Cardiac fibroblast (primary cell): ENCODE results near the gene ADAMTS2.

Source experiments
- DNase-seq, 2 donors: peaks; one replicate each; pipeline versions ENCODE4 v3.0.0 to v3.0.0-alpha.2; 2010; ENCODE audit warnings: low read depth in 2 of 2
- H3K4me3 ChIP-seq, 2 donors: replicated peaks in 1 of 2; 1 replicate in 1 of 2; 2 replicates in 1 of 2; pipeline ENCODE4 v1.5.1; 2011; ENCODE audit warnings: low read depth in 2 of 2, low read length in 2 of 2, mild to moderate bottlenecking in 2 of 2, moderate library complexity in 1 of 2
- CTCF ChIP-seq: IDR thresholded peaks from one replicate; pipeline ENCODE4 v1.5.1; 2011; ENCODE audit warnings: low read depth, mild to moderate bottlenecking, low read length, inconsistent platforms

The ADAMTS2 gene

GRCh38 chr5:179310439-179311090 is 34.7 kb downstream of the ADAMTS2 start:
- no peak overlapping the region for H3K4me3 ChIP-seq
- TF ChIP-seq CTCF, result no peak
- no peak for DNase-seq

GRCh38 chr5:179309751-179310320 is 35.4 kb downstream of the ADAMTS2 start:
- H3K4me3 ChIP-seq, result no peak overlapping the region
- no peak for TF ChIP-seq CTCF
- no peak for DNase-seq

- H3K4me3 ChIP-seq, result no peak overlapping the region
- no peak for TF ChIP-seq CTCF
- DNase-seq, result no peak
Measured at GRCh38 chr5:179309383-179309670, 35.9 kb downstream of the ADAMTS2 start.

- no peak for TF ChIP-seq CTCF
- H3K4me3 ChIP-seq, result no peak overlapping the region
- DNase-seq, result no peak
Measured at GRCh38 chr5:179308563-179309382, 36.5 kb downstream of the ADAMTS2 start.

GRCh38 chr5:179307931-179308471 is 37.3 kb downstream of the ADAMTS2 start:
- no peak for DNase-seq
- H3K4me3 ChIP-seq, result no peak overlapping the region
- TF ChIP-seq CTCF, result no peak

GRCh38 chr5:179307013-179307800 is 38.1 kb downstream of the ADAMTS2 start:
- H3K4me3 ChIP-seq, result no peak overlapping the region
- no peak for TF ChIP-seq CTCF
- no peak for DNase-seq
